Peyer's patch (tissue), 4 donors: ENCODE measurements around the gene CIP2A.

Source experiments
- POLR2A ChIP-seq, 2 donors: fragments of 450-650 bp; IDR thresholded peaks; one replicate each; pipeline ENCODE4 v1.5.1; 2017; ENCODE audit warnings: antibody characterized with exemption in 2 of 2, mild to moderate bottlenecking in 2 of 2, moderate library complexity in 2 of 2
- TF ChIP-seq, protein P1 (sequence below), 6 experiments: fragments of 450-650 bp in 4 of 6; fragments of 200-600 bp in 2 of 6; sonication (generic) in 1 of 6; IDR thresholded peaks; one replicate each; pipeline ENCODE4 v1.5.1; 2017 to 2019; ENCODE audit warnings: antibody characterized with exemption in 6 of 6, mild to moderate bottlenecking in 3 of 6, moderate library complexity in 1 of 6

DNA sequence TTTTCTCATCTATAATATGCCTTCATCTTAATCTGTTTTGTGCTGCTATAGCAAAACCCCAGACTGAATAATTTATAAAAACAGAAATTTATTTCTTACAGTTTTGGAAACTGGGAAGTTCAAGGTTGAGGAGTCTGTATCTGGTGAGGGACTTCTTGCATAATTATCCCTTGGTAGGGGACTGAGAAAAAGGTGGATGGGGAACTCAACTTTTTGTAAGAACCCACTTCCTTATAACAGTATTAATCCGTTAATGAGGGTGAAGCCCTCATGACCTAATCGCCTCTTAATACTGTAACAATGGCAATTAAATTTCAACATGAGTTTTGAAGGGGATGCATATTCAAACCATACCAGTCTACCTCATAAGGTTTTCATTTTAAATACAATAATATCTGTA is 61.4 kb downstream of the CIP2A start:
- TF ChIP-seq, protein P1, sequence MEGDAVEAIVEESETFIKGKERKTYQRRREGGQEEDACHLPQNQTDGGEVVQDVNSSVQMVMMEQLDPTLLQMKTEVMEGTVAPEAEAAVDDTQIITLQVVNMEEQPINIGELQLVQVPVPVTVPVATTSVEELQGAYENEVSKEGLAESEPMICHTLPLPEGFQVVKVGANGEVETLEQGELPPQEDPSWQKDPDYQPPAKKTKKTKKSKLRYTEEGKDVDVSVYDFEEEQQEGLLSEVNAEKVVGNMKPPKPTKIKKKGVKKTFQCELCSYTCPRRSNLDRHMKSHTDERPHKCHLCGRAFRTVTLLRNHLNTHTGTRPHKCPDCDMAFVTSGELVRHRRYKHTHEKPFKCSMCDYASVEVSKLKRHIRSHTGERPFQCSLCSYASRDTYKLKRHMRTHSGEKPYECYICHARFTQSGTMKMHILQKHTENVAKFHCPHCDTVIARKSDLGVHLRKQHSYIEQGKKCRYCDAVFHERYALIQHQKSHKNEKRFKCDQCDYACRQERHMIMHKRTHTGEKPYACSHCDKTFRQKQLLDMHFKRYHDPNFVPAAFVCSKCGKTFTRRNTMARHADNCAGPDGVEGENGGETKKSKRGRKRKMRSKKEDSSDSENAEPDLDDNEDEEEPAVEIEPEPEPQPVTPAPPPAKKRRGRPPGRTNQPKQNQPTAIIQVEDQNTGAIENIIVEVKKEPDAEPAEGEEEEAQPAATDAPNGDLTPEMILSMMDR (IDR thresholded peaks at IDR 0.05) = no peak
- TF ChIP-seq POLR2A (IDR thresholded peaks at IDR 0.05) = no peak
